Loucy (cell line): ENCODE data around the gene ARHGEF17.

Experiments used
- EZH2phosphoT487 ChIP-seq: fragments of 200-600 bp; IDR thresholded peaks from 2 replicates; pipeline ENCODE4 v1.6.1; 2018; ENCODE audit warnings: antibody characterized with exemption, mild to moderate bottlenecking, moderate library complexity, borderline replicate concordance
- TF ChIP-seq, protein P1 (sequence below): fragments of 200-600 bp; sonication (generic); conservative IDR thresholded peaks from 2 replicates; pipeline ENCODE4 v1.5.1; 2014; ENCODE audit warnings: mild to moderate bottlenecking, antibody characterized with exemption, low read length

- TF ChIP-seq, protein P1, sequence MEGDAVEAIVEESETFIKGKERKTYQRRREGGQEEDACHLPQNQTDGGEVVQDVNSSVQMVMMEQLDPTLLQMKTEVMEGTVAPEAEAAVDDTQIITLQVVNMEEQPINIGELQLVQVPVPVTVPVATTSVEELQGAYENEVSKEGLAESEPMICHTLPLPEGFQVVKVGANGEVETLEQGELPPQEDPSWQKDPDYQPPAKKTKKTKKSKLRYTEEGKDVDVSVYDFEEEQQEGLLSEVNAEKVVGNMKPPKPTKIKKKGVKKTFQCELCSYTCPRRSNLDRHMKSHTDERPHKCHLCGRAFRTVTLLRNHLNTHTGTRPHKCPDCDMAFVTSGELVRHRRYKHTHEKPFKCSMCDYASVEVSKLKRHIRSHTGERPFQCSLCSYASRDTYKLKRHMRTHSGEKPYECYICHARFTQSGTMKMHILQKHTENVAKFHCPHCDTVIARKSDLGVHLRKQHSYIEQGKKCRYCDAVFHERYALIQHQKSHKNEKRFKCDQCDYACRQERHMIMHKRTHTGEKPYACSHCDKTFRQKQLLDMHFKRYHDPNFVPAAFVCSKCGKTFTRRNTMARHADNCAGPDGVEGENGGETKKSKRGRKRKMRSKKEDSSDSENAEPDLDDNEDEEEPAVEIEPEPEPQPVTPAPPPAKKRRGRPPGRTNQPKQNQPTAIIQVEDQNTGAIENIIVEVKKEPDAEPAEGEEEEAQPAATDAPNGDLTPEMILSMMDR: no peak
- no peak for TF ChIP-seq EZH2phosphoT487
Observed at GRCh38 chr11:73306977-73307322, 1.1 kb upstream of the ARHGEF17 start.
